VCaP (cell line): ENCODE measurements around the gene UBE2L5.
"Not testable (repeated sequence)": the region's sequence is repeated elsewhere in the genome, so short reads cannot be mapped to it uniquely, and the experiment has no call there.

Experiments used
- H3K27ac ChIP-seq: fragments of 450-650 bp; 2 replicates; pipeline ENCODE4 v1.5.1; 2017
- CTCF ChIP-seq: fragments of 450-650 bp; conservative IDR thresholded peaks from 2 replicates; pipeline ENCODE4 v1.5.1; 2017; ENCODE audit warnings: mild to moderate bottlenecking, moderate library complexity

UBE2L5 gene

GRCh38 chr13:30443957-30444404, 21.7 kb downstream of the UBE2L5 start:
- H3K27ac ChIP-seq = no peak overlapping the region
- TF ChIP-seq CTCF = no peak

GRCh38 chr13:30446126-30446500, 23.8 kb downstream of the UBE2L5 start:
- no peak overlapping the region for H3K27ac ChIP-seq
- no peak for TF ChIP-seq CTCF

- TF ChIP-seq CTCF = no peak
Measured at GRCh38 chr13:30448441-30448840, 26.1 kb downstream of the UBE2L5 start.

GRCh38 chr13:30450066-30450465, 27.8 kb downstream of the UBE2L5 start:
- no peak for TF ChIP-seq CTCF
- H3K27ac ChIP-seq = no peak overlapping the region

More at GRCh38 chr13:30448441-30448840, 26.1 kb downstream of the UBE2L5 start:
- no peak overlapping the region for H3K27ac ChIP-seq

GRCh38 chr13:30451476-30451875, 29.2 kb downstream of the UBE2L5 start:
- H3K27ac ChIP-seq = not testable (repeated sequence)

- peak; percentile 46 for TF ChIP-seq CTCF
- H3K27ac ChIP-seq = no peak overlapping the region
Measured at GRCh38 chr13:30453727-30454126, 31.4 kb downstream of the UBE2L5 start.

GRCh38 chr13:30454991-30455390, 32.7 kb downstream of the UBE2L5 start:
- no peak overlapping the region for H3K27ac ChIP-seq
- no peak for TF ChIP-seq CTCF

GRCh38 chr13:30456290-30456689, 34.0 kb downstream of the UBE2L5 start:
- H3K27ac ChIP-seq = no peak overlapping the region
- TF ChIP-seq CTCF = no peak
